GM18907 (cell line): Measurements from ENCODE around the gene SNAP25.

Experiments used
- ATAC-seq: cut with Tn5 transposase; IDR thresholded peaks from one replicate; pipeline ENCODE4 v1.9.1; 2021; ENCODE audit warnings: mild to moderate bottlenecking, moderate library complexity; ENCODE audit not compliant: unreplicated experiment

Gene SNAP25

GRCh38 chr20:10218536-10219451 is at the start of gene SNAP25:
SNAP25 (plus strand) TSS chr20:10218830; CDS start chr20:10275492, 56,662 bp downstream.
- ATAC-seq = no peak

- ATAC-seq = no peak
Observed at GRCh38 chr20:10169752-10170151, 48.9 kb upstream of the SNAP25 start.

GRCh38 chr20:10170261-10170660 is 48.4 kb upstream of the SNAP25 start:
- no peak for ATAC-seq

GRCh38 chr20:10171864-10172751 is 46.5 kb upstream of the SNAP25 start:
- peak; percentile 52 for ATAC-seq

- ATAC-seq = no peak
Observed at GRCh38 chr20:10172998-10173655, 45.5 kb upstream of the SNAP25 start.

- ATAC-seq = no peak
Observed at GRCh38 chr20:10174400-10174799, 44.2 kb upstream of the SNAP25 start.

- ATAC-seq = no peak
Observed at GRCh38 chr20:10177326-10177725, 41.3 kb upstream of the SNAP25 start.

GRCh38 chr20:10178091-10178490 is 40.5 kb upstream of the SNAP25 start:
- no peak for ATAC-seq

GRCh38 chr20:10178727-10179313 is 39.8 kb upstream of the SNAP25 start:
- ATAC-seq = no peak

GRCh38 chr20:10179574-10180298 is 38.9 kb upstream of the SNAP25 start:
- ATAC-seq = no peak

- no peak for ATAC-seq
Observed at GRCh38 chr20:10180651-10181235, 37.9 kb upstream of the SNAP25 start.

GRCh38 chr20:10185741-10186558 is 32.7 kb upstream of the SNAP25 start:
- no peak for ATAC-seq

- no peak for ATAC-seq
Observed at GRCh38 chr20:10190456-10190855, 28.2 kb upstream of the SNAP25 start.

GRCh38 chr20:10192171-10192570 is 26.5 kb upstream of the SNAP25 start:
- ATAC-seq = no peak

GRCh38 chr20:10194166-10194565 is 24.5 kb upstream of the SNAP25 start:
- ATAC-seq = no peak

- no peak for ATAC-seq
Observed at GRCh38 chr20:10200330-10200729, 18.3 kb upstream of the SNAP25 start.

- no peak for ATAC-seq
Observed at GRCh38 chr20:10201321-10201870, 17.2 kb upstream of the SNAP25 start.

GRCh38 chr20:10209091-10209490 is 9.5 kb upstream of the SNAP25 start:
- ATAC-seq = no peak

- ATAC-seq = no peak
Observed at GRCh38 chr20:10213526-10213925, 5.1 kb upstream of the SNAP25 start.
